GM19239 (cell line): Measurements from ENCODE around the gene BAX.

ENCODE experiments used
- DNase-seq: peaks from one replicate; pipeline ENCODE4 v3.0.0; 2011; ENCODE audit warnings: low spot score; ENCODE audit not compliant: insufficient read length
- FAIRE-seq: peaks from 2 replicates; lab custom pipeline; 2011; peaks lifted over from hg19 to GRCh38; lab: Jason Lieb, UNC

BAX gene

GRCh38 chr19:49009828-49010227, 55.2 kb downstream of the BAX start:
- DNase-seq (no peak), FAIRE-seq (no peak)

GRCh38 chr19:49010453-49010852, 55.8 kb downstream of the BAX start:
- DNase-seq (no peak), FAIRE-seq (no peak)

DNA sequence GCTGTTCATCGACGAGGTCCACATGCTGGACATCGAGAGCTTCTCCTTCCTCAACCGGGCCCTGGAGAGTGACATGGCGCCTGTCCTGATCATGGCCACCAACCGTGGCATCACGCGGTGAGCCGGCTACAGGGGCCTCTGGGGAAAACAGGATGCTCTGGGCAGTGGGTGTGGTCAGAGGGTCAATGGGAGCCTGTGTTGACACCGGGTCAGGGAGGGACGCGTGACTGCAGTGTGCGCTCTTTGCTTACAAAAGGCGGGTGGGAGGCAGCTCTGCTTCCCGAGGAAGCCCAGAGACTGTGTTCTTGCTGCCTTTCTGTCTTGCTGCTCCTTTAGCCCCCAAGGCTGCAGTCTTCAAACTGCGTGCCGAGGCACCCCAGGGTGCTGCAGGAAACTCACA, 56.5 kb downstream of the BAX start:
- FAIRE-seq, result no peak
- DNase-seq, result no peak
